ENCODE data around the gene HOXA5. TPM values are rescaled to one million over a fixed set of nuclear protein-coding genes. Genes with fewer than 3 reads are reported as not detected.

Gene HOXA5
- total and polyA plus RNA-seq, 10 of the 15 experiments (the other 5 are each of a cell fraction or from before 2014, with no cell fraction given), result 0.05 to 0.13 TPM; not detected in 8

- ATAC-seq (no peak), DNase-seq (ENCODE audit: low read depth, low spot score) (no peak), FAIRE-seq (no peak)
- no TSS peak for BruUV-seq (replicated peaks)
- Histone ChIP-seq H3K9me3 (replicated peaks; ENCODE audit: control insufficient read depth, insufficient read depth, low read length) (no peaks in the 10 kb centered on the region; the same call in 2 of the 3 replicates), H4K20me1 (ENCODE audit: control insufficient read depth, insufficient read depth) (0 out of 2 replicates have a peak, but pooled peaks cover 3% of the 10 kb centered on the region), H3K36me3 (ENCODE audit: control insufficient read depth in 2 of 2, insufficient read depth in 2 of 2, low read length in 1 of 2) (no peaks in the 10 kb centered on the region), H3K9ac (ENCODE audit: control insufficient read depth, insufficient read depth, low read length) (no peak overlapping the region), H2AFZ (ENCODE audit: control insufficient read depth, low read depth, low read length) (no peak overlapping the region), H3K4me3 (no peak overlapping the region), H3K4me2 (ENCODE audit: control insufficient read depth, insufficient read depth) (no peak overlapping the region), H3K4me1 (ENCODE audit: control insufficient read depth, insufficient read depth, low read length) (no peaks in the 10 kb centered on the region), H3K27me3 (replicated peaks in 1 of 2; ENCODE audit: control insufficient read depth in 2 of 2, insufficient read depth in 2 of 2, low read length in 1 of 2) (peaks cover 38 to 47% of the 10 kb centered on the region in 2 experiments), H3K27ac (ENCODE audit: control insufficient read depth, insufficient read depth) (no peak overlapping the region), H3K79me2 (ENCODE audit: control insufficient read depth, insufficient read depth, low read length) (no peaks in the 10 kb centered on the region)
- in situ Hi-C loops (cut with MboI) (no loop called here), intact Hi-C loops (cut with micrococcal nuclease; ENCODE audit: unreplicated experiment) (no loop called here)
- POLR2A ChIA-PET, result no interaction called here
- 23% methylated on average over 7 of the region's 7 CpGs for WGBS (ENCODE audit: insufficient coverage, insufficient replicate concordance, low lambda C conversion rate, missing lambda C conversion rate)
- SMC1A ChIA-PET (ENCODE audit: uncharacterized antibody, unreplicated experiment), result no interaction called here
- CTCF ChIA-PET, result interaction anchor here (0.6 to 1.8 kb wide), 3 partner anchors 10 to 731 kb away, joined by 3 to 5 read pairs (median 4); no protein-coding TSS in a partner anchor
- RAD21 ChIA-PET (ENCODE audit: unreplicated experiment), result no interaction called here
- TF ChIP-seq POLR2A (IDR thresholded peaks at IDR 0.05; ENCODE audit: low read depth, low read length) (no peak), CHD4 (IDR thresholded peaks at IDR 0.05) (no peak), STAT1 (conservative IDR thresholded peaks at IDR 0.05) (no peak), RELA (IDR thresholded peaks at IDR 0.05; ENCODE audit: borderline replicate concordance, partially characterized antibody) (no peak), FOS (IDR thresholded peaks at IDR 0.05; ENCODE audit: borderline replicate concordance, extremely low read depth, insufficient read length) (no peak), ZNF274 (IDR thresholded peaks at IDR 0.05; ENCODE audit: insufficient read depth, insufficient read length) (no peak), SKIL (IDR thresholded peaks at IDR 0.05; ENCODE audit: low read depth, poor library complexity, severe bottlenecking) (no peak), NR2C2 (IDR thresholded peaks at IDR 0.05; ENCODE audit: borderline replicate concordance, control insufficient read depth, insufficient read length, low read depth) (no peak), GATAD2B (conservative IDR thresholded peaks at IDR 0.05; ENCODE audit: low read depth) (no peak)
- TF ChIP-seq, protein P1, sequence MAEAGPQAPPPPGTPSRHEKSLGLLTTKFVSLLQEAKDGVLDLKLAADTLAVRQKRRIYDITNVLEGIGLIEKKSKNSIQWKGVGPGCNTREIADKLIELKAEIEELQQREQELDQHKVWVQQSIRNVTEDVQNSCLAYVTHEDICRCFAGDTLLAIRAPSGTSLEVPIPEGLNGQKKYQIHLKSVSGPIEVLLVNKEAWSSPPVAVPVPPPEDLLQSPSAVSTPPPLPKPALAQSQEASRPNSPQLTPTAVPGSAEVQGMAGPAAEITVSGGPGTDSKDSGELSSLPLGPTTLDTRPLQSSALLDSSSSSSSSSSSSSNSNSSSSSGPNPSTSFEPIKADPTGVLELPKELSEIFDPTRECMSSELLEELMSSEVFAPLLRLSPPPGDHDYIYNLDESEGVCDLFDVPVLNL (IDR thresholded peaks at IDR 0.05; ENCODE audit: low read depth, low read length), result no peak
- TF ChIP-seq, protein P2, sequence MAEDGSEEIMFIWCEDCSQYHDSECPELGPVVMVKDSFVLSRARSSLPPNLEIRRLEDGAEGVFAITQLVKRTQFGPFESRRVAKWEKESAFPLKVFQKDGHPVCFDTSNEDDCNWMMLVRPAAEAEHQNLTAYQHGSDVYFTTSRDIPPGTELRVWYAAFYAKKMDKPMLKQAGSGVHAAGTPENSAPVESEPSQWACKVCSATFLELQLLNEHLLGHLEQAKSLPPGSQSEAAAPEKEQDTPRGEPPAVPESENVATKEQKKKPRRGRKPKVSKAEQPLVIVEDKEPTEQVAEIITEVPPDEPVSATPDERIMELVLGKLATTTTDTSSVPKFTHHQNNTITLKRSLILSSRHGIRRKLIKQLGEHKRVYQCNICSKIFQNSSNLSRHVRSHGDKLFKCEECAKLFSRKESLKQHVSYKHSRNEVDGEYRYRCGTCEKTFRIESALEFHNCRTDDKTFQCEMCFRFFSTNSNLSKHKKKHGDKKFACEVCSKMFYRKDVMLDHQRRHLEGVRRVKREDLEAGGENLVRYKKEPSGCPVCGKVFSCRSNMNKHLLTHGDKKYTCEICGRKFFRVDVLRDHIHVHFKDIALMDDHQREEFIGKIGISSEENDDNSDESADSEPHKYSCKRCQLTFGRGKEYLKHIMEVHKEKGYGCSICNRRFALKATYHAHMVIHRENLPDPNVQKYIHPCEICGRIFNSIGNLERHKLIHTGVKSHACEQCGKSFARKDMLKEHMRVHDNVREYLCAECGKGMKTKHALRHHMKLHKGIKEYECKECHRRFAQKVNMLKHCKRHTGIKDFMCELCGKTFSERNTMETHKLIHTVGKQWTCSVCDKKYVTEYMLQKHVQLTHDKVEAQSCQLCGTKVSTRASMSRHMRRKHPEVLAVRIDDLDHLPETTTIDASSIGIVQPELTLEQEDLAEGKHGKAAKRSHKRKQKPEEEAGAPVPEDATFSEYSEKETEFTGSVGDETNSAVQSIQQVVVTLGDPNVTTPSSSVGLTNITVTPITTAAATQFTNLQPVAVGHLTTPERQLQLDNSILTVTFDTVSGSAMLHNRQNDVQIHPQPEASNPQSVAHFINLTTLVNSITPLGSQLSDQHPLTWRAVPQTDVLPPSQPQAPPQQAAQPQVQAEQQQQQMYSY (CRISPR knock-in tag; IDR thresholded peaks at IDR 0.05), result no peak
Observed at GRCh38 chr7:27189997-27190748, 46.7 kb upstream of the HOXA5 start.
